Activated CD4-positive, CD25-positive, alpha-beta regulatory T cell treated with anti-CD3 and anti-CD28 coated beads, Interleukin-2, amount 50 U/mL, for 72 hours (primary cell): ENCODE data around the gene SURF4.
"Not testable (repeated sequence)": the region's sequence is repeated elsewhere in the genome, so short reads cannot be mapped to it uniquely, and the experiment has no call there.

ENCODE experiments used
- DNase-seq: peaks from one replicate; pipeline ENCODE4 v3.0.0; 2021

Gene SURF4

DNA sequence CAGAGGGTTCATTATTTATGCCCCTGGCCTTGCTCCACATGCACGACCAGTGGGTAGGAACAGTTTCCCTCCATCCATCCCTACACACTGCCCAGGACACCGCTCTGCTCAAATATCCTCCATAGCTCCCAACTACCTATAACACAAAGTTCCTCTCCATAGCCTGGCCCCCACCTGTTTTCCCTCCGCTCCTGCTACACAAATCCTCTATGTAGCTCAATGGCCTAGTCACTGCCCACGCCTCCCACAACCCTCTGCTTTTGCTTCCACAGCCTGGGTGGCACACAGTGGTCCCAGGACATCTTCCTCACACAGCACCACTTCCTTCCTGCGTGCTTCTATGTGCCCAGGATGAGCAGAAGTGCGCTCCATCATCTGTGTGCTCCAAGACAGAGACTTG lies 21.5 kb upstream of the SURF4 start:
- no peak for DNase-seq

DNA sequence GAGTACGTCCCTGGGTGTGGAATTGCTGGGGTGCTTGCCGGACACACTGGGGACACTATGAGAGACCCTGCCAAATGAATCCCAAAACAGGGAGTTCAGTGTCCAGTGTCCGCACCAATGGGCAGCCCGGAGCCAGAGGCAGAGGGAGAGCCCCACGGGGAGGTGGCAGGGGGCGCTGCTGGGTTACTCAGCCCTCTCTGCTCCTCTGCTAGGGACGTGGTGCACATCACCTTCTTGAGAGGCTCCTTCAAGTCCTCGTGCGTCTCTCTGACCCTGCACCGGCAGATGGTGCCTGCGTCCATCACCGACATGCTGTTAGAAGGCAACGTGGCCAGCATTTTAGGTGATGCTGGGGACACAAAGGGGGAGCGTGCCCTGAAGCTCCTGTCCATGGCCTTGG lies 21.1 kb upstream of the SURF4 start:
- no peak for DNase-seq

DNA sequence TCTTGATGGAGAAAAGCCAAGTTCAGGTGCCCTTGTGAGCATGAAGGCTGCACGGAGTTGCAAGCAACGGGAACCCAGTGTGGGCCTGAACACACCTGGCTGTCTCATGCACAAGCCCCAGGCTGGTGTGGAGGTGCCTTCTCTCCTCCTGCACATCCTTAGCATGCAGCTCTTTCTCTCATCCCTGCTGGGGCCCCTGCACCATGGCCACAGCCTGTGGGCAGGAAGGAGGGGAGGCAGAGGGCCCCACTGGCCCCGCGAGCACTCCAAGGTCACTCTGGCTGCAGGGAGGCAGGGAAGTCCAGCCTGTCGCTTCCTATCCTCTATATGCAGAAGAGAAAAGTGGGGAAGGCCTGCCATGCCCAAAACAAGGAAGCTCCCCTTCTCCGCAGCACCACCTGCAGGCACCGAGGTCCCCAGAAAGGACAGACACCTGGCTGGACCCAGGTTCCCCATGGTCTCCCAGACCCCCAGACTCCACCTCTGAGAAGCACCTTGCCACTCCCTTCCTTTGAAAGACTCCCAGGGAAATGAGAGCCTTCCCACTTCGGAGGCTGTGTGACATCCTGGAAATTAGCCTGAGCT lies 18.9 kb upstream of the SURF4 start:
- no peak for DNase-seq

DNA sequence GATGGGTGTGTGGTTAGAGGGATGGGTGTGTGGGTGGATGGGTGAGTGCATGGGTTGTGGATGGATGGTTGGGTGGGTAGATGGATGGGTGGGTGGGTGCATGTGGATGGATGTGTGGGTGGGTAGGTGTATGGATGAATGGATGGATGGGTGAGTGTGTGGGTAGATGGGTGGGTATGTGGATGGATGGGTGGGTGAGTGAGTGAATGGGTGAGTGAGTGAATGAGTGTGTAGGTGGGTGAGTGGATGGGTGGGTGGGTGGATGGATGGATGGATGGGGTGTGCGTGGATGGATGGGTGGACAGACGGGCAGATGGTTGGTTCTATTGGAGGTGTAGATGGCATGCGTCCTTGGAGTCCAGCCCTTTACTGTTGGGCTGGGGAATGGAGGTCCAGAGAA lies 17.5 kb upstream of the SURF4 start:
- DNase-seq: no peak

DNA sequence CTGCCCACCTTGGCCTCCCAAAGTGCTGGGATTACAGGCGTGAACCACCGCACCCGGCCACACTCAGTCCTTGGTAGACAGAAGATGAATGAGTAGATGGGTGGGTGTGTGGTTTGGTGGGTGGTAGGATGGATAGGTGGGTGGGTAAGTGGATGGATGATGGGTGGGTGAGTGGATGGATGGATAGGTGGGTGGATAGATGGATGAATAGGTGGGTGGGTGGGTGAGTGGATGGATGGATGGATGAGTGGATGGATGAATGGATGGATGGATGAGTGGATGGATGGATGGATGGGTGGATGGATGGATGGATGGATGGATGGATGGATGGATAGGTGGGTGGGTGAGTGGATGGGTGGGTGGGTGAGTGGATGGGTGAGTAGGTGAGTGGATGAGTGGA lies 16.4 kb upstream of the SURF4 start:
- not testable (repeated sequence) for DNase-seq

DNA sequence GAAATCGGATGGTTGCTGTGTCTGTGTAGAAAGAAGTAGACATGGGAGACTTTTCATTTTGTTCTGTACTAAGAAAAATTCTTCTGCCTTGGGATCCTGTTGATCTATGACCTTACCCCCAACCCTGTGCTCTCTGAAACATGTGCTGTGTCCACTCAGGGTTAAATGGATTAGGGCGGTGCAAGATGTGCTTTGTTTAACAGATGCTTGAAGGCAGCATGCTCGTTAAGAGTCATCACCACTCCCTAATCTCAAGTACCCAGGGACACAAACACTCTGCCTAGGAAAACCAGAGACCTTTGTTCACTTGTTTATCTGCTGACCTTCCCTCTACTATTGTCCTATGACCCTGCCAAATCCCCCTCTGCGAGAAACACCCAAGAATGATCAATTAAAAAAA lies 15.6 kb upstream of the SURF4 start:
- not testable (repeated sequence) for DNase-seq

DNA sequence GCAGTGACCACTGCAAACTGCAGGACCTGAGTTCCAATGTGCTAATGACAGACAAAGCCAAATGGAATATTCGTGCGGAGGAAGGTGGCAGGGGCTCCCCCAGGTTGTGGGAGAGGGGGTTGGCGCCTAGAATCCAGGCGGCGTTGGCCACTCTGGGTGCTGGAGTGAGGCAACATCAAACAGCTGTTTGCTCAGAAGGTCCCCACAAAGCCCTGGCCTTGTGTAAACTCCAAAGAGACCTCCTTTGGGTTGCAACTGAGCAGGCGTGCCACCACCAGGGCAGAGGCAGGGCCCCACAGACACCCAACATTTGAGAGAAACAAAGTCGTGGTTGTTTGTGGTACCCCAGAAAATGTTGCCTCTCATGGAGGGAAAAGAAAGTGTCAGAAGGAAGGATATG lies 14.9 kb upstream of the SURF4 start:
- no peak for DNase-seq

DNA sequence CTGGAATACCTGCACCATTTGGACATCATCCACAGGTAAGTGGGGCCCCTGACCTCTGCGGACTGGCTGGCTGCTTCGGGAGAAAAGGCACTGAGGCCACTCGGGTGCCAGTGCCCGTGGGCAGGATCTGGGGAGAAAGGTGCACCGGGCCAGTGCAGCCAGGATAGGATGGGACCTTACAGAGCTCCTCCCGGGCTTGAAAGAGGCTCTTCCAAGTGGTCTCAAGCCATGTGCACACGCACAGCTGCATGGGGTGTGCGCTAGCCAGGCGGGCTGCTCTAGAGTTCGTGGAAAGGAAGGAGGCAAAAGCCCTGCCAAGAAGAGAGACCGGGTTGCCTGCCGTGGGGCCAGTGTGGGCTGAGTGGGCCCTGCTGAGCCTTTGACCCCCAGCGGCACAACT lies 13.7 kb upstream of the SURF4 start:
- no peak for DNase-seq

DNA sequence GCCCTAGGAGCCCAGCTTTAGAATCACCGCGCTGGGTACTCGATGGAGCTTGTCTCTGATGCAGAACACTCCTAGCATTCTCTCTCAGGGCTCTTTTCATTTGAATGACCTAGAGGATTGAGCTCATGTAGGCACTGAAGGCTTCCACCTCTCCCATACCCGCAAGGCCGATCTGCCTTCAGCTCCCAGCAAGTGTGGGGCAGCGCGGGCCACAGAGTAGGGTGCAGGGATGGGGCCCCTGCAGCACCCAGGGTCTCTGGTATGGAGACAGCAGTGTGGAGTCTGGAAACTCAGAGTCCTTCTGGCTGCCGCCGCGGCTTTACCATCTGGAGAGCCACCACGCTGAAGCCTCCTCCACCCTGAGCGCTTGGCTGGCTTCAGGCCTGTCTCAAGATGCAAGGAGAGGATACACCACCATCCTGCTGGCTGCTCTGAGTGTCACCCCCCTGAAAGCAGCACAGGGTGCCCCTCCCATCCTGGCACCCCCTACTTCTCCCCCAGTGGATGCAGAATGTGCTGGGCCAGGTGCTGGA lies 13.2 kb upstream of the SURF4 start:
- DNase-seq: no peak

DNA sequence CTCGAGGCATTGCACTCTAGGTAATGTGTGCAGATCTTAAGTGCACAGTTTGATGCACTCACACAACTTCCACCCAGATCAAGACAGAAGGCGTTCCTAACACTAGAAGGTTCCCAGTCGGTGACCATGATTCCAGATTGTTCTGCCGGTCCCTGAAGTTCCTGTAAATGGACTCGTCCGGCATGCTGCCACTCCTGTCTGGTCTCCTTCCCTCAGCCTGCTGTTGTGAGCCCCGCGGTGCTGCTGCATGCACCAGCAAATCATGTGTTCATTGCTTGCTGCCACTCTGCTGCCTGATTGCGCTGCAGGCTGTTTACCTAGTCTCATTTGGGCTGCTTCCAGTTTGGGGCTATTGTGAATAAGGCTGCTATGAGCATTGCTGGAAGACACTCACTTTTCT lies 11.8 kb upstream of the SURF4 start:
- no peak for DNase-seq

DNA sequence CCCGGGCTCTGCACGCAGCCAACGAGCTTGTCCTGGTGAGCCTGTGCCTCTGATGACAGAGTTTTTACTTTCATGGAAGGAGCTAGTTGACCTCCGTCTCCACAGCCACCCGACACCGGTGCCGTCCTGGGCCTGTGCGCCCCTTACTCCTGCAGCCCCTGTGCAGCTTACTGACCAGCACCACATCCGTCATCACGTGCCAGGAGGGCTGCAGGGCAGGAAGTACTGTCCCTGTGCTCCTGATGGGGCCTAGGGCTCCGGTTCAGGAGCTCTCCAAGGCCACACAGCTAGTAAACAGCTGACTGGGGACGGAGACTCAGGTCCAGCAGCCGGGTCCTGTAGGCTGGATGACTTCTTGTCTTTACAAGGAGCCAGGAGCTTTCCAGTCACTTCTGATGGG lies 10.5 kb upstream of the SURF4 start:
- no peak for DNase-seq

DNA sequence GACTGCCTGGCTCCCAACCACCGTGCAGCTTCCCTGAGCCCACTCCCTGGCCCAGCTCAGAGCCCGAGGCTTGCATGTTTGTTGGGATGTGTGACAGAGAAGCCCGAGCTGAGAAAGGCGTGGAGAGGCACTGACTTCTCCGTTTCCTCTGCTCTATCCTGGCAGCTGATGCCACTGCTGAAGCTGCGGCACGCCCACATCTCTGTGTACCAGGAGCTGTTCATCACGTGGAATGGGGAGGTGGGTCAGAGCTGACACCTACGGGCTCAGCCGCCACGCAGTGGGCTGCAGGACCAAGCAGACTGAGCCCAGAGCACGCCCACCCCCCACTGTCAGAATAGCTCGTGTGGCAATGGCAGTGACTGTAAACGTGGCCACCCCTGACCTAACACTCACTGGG lies 9.6 kb upstream of the SURF4 start:
- DNase-seq: no peak

DNA sequence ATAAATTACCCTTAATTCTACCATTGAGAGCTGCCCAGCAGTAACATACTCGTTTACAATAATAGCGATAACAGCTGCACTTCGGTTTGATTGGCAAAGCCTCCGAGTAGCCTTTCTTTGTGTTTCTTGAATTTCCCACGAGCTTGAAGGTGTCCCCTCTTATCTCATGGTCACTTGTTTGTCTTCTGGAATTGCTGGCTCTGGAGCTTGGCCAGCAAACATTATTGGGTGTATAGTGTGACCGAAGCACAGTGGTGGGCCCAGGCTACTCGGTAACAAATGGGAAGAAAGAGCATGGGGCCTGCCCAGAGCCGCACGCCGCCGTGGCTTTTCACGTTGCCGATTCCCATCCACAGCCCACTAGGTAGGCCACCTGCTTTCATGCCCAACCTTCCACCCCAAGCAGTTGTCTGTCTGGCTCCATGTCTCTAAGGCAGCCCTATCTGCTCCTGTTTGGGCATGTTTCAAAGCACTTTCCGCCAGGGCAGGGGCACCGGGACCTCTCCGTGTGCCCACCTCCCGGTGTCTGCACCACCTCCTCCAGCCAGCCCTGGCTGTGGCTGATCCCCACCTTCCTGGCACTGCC lies 9.0 kb upstream of the SURF4 start:
- no peak for DNase-seq

DNA sequence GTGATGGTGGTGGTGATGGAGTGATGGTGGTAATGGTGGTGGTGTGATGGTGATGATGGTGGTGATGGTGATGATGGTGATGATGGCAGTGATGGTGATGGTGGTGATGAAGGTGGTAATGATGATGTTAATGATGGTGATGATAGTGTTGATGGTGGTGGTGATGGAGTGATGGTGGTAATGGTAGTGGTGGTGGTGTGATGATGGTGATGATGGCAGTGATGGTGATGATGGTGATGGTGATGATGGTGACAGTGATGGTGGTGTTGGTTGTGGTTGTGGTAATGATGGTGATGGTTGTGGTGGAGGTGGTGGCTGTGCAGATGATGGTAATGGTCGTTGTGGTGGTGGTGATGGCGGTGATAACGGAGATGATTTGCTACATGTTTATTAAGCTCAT lies 7.6 kb upstream of the SURF4 start:
- no peak for DNase-seq

DNA sequence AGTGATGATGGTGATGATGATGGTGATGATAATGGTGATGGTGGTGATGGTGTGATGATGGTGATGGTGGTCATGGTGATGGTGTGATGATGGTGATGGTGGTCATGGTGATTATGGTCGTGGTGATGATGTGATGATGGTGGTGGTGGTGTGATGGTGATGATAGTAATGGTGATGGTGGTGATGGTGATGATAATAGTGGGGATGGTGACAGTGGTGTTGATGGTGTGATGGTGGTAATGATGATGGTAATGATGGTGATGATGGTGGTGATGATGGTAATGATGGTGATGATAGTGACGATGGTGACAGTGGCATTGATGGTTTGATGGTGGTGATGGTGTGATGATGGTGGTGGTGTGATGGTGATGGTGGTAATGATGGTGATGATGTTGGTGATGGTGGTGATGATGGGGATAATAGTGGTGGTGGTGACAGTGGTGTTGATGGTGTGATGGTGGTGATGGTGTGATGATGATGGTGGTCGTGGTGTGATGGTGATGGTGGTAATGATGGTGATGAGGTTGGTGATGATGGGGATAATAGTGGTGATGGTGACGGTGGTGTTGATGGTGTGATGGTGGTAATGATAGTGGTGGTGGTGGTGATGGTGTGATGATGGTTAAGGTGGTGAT lies 6.8 kb upstream of the SURF4 start:
- DNase-seq: no peak

DNA sequence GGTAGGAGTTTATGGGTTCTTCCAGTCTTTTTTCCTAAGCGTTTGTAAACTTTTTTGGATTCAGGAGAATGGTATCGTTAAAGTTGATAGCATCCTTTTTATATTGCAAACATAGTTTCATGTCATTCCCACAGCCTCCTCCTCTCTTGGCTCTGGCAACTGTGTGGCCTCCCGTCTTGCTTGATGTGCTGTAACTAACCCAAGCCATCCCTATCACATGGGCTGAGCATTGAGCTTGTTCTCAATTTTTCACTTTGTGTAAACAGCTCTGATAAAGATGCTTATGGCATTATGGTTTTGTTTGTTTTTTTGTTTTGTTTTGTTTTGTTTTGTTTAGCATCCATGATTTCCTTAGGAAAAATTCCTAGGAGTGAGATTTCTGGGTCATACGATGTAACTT lies 4.9 kb upstream of the SURF4 start:
- no peak for DNase-seq

DNA sequence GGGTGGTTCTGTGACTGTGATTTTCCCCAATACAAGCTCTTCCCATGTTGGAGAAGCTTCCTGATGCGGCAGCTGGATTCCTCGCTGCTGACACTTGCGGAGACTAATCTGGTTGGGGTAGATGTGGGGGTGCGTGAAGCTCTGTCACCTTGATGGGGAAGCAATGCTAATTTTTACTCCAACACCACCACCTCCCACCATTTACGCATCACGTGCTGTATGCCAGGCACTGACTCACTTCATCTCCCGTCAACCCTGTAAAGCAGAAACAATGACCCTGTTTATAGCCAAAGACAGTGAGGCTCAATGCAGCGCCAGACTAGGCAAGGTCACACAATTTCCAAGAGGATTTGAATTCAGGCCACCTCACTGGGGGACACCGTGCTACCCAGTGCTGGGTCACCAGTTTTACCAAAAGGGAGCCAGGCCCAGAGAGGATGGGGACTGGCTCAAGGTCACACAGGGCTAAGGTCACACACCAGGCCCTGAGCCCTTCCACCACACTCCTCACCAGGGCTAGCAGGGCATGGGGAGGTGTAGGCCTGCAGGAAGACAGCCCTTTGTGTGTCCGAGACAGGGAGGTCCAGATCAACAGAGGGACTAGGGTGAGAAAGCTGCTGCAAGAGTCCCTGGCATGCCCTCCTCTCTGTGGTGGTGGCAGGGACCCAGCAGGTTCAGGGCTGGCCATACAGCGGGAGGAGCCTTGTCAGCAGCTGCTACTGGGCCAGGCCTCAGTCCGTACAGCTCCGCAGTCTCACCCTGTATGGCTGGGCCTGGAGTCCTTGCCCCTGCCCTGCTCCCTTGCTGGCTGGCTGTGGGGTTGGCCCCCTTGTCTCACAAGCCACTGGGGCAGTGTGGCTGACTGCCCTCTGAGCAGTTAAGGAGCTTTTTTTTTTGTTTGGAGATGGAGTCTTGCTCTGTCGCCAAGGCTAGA lies 3.6 kb upstream of the SURF4 start:
- no peak for DNase-seq

DNA sequence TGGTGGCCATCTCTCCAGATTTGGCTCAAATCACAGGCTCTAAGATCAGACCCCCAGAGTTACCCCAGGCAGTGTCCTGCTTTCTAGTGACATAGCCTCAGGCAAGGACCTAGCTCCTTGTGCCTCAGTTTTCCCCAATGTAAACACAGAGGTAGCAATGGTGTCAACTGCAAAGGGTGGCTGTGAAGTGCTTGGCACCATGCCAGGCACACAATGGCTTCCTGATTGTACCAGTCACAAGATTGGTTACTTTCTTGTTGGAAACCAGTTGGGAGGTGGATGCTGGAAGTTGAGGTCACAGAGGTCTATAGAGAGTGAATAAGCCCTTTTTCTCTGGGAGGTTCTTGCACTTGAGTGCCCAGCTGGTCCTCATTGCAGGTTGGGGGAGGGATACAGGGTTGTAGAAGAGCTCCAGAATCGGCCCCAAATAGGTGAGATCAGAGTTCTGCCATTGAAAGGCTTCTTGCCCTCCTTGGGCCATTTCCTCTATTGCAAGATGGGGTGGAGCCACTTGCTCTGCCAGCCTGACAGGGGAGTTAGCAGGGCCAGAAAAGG lies 2.6 kb upstream of the SURF4 start:
- DNase-seq: no peak

DNA sequence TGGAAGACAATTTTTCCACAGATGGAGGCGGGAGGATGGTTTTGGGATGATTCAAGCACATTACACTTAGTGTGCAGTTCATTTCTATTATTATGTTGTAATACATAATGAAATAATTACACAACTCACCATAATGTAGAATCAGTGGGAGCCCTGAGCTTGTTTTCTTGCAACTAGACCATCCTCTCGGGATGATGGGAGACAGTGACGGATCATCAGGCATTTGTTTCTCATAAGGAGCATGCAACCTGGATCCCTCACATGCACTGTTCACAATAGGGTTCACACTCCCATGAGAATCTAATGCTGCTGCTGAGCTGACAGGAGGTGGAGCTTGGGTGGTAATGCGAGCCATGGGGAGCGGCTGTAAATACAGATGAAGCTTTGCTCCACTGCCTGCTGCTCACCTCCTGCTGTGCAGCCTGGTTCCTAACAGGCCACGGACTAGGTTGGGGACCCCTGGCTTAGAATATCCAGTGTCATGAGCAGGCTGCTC lies 1.9 kb upstream of the SURF4 start:
- DNase-seq: no peak

DNA sequence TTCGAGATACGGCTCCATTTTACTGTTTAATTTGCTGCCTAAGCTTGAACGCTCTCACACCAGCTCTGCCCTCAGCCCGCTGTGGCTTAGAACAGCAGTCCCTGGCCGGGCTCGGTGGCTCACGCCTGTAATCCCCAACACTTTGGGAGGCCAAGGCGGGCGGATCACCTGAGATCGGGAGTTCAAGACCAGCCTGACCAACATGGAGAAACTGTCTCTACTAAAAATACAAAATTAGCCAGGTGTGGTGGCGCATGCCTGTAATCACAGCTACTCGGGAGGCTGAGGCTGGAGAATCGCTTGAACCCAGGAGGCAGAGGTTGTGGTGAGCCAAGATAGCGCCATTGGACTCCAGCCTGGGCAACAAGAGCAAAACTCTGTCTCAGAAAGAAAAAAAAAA lies 1.4 kb upstream of the SURF4 start:
- not testable (repeated sequence) for DNase-seq

DNA sequence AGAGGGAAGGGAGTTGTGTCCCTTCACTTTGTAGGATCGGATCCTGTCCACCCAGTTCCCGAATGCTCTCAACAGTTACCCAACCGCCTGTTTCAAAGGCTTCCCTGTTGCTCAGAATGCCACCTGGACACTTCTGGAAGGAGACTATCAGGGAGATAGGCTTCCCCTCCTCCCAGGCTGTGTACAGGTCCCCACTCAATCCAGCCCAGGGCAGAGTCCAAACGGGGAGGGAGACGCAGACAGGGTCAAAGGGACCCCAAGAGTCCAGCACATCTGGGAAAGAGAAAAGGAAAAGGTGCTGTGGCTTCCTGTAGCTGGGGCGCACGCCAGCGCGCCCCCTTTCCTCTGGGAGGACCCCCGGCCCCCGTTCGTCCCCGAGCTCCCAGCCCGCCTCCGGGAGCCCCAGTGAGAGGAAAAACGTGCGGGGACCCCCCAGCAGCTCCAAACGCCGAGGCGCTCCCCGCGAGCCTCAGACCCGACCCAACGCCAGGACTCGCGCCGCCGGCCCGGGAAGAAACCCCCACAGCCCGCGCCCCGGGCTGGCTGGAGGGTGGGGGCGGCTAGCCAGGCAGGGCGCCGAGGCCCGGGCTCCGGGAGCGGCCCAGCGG lies 640 bp downstream of the SURF4 start:
- no peak for DNase-seq

DNA sequence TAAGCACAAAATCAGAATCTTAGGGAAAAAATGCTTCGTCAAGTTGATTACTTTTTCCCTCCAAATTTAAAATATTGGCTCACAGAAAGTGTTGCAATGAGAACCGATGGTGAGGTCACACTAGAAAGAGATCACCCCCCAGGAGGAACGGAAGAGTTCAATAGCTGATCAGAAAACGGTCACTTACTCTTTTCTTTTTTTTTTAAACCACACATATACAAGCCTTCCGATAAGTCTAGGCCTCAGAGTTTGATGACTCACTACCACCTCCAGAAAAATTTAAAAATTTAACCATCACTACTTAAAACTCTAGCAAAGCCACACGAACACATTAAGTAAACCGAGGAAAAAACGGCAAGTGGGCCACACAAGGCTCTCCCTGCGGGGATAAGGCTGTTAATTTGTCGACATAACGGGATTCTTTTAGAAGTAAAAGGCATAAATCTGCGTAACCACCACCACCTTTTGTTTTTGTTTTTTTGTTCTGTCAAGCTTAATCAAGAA lies 1.2 kb downstream of the SURF4 start:
- no peak for DNase-seq
